22Rv1 (cell line): Measurements from ENCODE around the gene MATCAP1.

Experiments used
- H3K27ac ChIP-seq: fragments of 450-650 bp; 2 replicates; pipeline ENCODE4 v1.5.1; 2017
- ZFX ChIP-seq: fragments of 450-650 bp; IDR thresholded peaks from 2 replicates; pipeline ENCODE4 v1.6.1; 2017; ENCODE audit warnings: antibody characterized with exemption, borderline replicate concordance
- TF ChIP-seq, protein P1 (sequence below): fragments of 450-650 bp; IDR thresholded peaks from 2 replicates; pipeline ENCODE4 v1.5.1; 2017; ENCODE audit warnings: mild to moderate bottlenecking

MATCAP1 gene

GRCh38 chr16:67157106-67157748, 26.5 kb downstream of the MATCAP1 start:
- H3K27ac ChIP-seq = peak overlapping the region; percentile 29; the same call in 1 of the 2 replicates
- no peak for TF ChIP-seq ZFX
- TF ChIP-seq, protein P1, sequence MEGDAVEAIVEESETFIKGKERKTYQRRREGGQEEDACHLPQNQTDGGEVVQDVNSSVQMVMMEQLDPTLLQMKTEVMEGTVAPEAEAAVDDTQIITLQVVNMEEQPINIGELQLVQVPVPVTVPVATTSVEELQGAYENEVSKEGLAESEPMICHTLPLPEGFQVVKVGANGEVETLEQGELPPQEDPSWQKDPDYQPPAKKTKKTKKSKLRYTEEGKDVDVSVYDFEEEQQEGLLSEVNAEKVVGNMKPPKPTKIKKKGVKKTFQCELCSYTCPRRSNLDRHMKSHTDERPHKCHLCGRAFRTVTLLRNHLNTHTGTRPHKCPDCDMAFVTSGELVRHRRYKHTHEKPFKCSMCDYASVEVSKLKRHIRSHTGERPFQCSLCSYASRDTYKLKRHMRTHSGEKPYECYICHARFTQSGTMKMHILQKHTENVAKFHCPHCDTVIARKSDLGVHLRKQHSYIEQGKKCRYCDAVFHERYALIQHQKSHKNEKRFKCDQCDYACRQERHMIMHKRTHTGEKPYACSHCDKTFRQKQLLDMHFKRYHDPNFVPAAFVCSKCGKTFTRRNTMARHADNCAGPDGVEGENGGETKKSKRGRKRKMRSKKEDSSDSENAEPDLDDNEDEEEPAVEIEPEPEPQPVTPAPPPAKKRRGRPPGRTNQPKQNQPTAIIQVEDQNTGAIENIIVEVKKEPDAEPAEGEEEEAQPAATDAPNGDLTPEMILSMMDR = no peak

DNA sequence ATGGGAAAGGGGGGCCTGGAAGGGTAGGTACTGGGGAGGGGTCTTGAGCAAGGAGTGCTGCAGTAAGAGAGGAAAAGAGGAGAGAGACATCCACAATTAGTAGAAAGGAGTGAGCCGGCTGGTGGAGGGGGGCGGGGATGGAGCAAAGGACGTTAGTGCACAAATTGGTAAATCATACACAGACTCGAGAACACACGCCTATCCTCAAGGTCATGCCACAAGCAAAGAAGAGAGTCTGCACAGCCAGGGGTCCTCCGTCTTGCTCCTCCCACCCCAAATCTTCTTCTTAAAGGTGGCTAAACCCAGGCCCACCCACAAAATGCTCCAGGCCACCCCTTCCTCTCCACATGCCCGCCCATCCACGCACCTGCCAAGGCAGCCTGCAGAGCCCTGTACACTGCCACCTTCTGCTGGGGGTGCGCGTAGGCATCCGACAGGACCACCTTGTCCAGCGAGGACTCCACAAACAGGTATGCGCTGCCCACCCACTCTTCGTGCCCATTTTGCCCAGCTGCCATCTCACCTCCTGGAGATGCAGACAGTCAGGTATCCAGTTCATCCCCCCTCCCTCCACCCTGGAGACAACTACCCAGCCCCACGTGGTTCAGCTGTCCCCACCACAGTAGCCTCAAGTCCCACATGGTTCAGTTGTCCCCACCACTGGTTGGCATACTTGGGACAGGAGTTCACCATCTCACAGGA, 27.5 kb downstream of the MATCAP1 start:
- TF ChIP-seq, protein P1 = no peak
- TF ChIP-seq ZFX = no peak

GRCh38 chr16:67155295-67156142, 28.2 kb downstream of the MATCAP1 start:
- TF ChIP-seq, protein P1 = peak; percentile 99
- no peak for TF ChIP-seq ZFX
- no peak overlapping the region for H3K27ac ChIP-seq

More for the DNA sequence above, 27.5 kb downstream of the MATCAP1 start:
- no peak overlapping the region for H3K27ac ChIP-seq

GRCh38 chr16:67154578-67155294, 29.0 kb downstream of the MATCAP1 start:
- TF ChIP-seq, protein P1 = no peak
- no peak for TF ChIP-seq ZFX
- no peak overlapping the region for H3K27ac ChIP-seq

GRCh38 chr16:67151431-67152097, 32.2 kb downstream of the MATCAP1 start:
- no peak overlapping the region for H3K27ac ChIP-seq
- TF ChIP-seq ZFX = no peak
- TF ChIP-seq, protein P1 = no peak

DNA sequence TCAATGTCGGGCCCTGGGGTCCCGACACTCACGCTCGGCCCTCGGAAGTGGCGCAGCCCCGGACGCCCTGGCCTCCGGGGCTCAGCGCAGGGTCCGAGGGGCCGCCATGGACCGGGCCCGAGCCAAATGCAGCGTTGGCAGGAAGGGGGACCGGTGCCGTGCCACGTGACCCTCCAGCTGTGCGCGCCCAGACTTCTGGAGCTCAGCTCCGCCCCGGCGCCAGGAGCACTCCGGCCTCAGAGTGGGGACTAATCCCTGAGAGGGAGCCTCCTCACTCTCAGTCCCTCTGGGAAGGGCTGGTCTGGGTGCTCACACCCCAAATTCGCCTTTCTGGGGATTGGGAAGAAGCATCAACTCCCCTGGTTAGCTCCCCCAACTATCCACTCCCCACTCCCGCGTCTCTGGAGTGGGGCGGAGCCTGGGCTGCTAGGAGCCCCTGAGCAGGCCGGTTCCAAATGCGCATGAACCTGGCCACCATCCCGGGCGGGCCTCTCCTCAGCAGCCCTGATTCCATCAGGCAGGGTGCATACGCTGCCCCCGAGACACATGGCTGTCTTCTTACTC, 32.8 kb downstream of the MATCAP1 start, which contains the start of gene B3GNT9:
Gene B3GNT9 (minus strand): TSS at position 166 of the 564 bp plus-strand sequence. CDS start 513 bp downstream, outside the sequence.
- TF ChIP-seq, protein P1 = no peak
- no peak for TF ChIP-seq ZFX
- H3K27ac ChIP-seq = no peak within 1 kb of the TSS
